HepG2 (cell line): ENCODE measurements around the gene CCDC57. TPM values are rescaled to one million over a fixed set of nuclear protein-coding genes. Genes with fewer than 3 reads are reported as not detected.
A peak's percentile ranks its signal among the peaks of the same experiment; 100 is the strongest.

Experiments used
- ADNP ChIP-seq: sonication (generic); formaldehyde crosslinking; IDR thresholded peaks from 2 replicates; pipeline ENCODE4 v1.4.0; 2020; ENCODE audit warnings: missing genetic modification reagents
- HNF1B ChIP-seq: sonication (generic); formaldehyde crosslinking; IDR thresholded peaks from 2 replicates; pipeline ENCODE4 v1.5.1; 2020; ENCODE audit warnings: mild to moderate bottlenecking, moderate library complexity, missing genetic modification reagents
- KLF6 ChIP-seq: IDR thresholded peaks from 2 replicates; pipeline ENCODE4 v1.8.0; 2016; ENCODE audit warnings: missing biosample characterization, missing genetic modification reagents
- MBNL3 ChIP-seq: fragments of 250-450 bp; sonication (Bioruptor Pico); conservative IDR thresholded peaks from 2 replicates; pipeline ENCODE4 v1.8.0; 2022; ENCODE audit warnings: mild to moderate bottlenecking, inconsistent platforms
- MTA1 ChIP-seq: sonication (generic); formaldehyde crosslinking; IDR thresholded peaks from 2 replicates; pipeline ENCODE4 v1.4.0; 2020; ENCODE audit warnings: missing genetic modification reagents, mild to moderate bottlenecking, borderline replicate concordance
- NFIC ChIP-seq: IDR thresholded peaks from 2 replicates; pipeline ENCODE4 v1.6.1; 2012; ENCODE audit warnings: mild to moderate bottlenecking, low read length, inconsistent platforms
- NR1H2 ChIP-seq: sonication (generic); formaldehyde crosslinking; IDR thresholded peaks from 2 replicates; pipeline ENCODE4 v1.8.1; 2022; ENCODE audit warnings: low read depth, missing genetic modification reagents, borderline replicate concordance
- PLSCR1 ChIP-seq: sonication (generic); formaldehyde crosslinking; IDR thresholded peaks from 2 replicates; pipeline ENCODE4 v1.5.0; 2020; ENCODE audit warnings: missing genetic modification reagents, mild to moderate bottlenecking, borderline replicate concordance
- POLR2AphosphoS2 ChIP-seq: IDR thresholded peaks from 2 replicates; pipeline ENCODE4 v1.6.1; 2011; ENCODE audit warnings: low read depth, low read length, improper control_type of control experiment
- SIN3B ChIP-seq: fragments of 150-350 bp; IDR thresholded peaks from 2 replicates; pipeline ENCODE4 v1.6.1; 2014; ENCODE audit warnings: low read length
- SOX6 ChIP-seq, 2 experiments: fragments of 450-650 bp in 1 of 2; sonication (generic) in 1 of 2; formaldehyde crosslinking in 1 of 2; IDR thresholded peaks; 2 replicates each; pipeline versions ENCODE4 v1.4.0 to v1.6.1; 2017 to 2020; ENCODE audit warnings: antibody characterized with exemption in 1 of 2, mild to moderate bottlenecking in 1 of 2, missing genetic modification reagents in 1 of 2
- ZFP90 ChIP-seq: sonication (generic); formaldehyde crosslinking; IDR thresholded peaks from 2 replicates; pipeline ENCODE4 v1.8.0; 2022; ENCODE audit warnings: missing genetic modification reagents, mild to moderate bottlenecking, inconsistent platforms, borderline replicate concordance
- ZNF251 ChIP-seq: sonication (generic); formaldehyde crosslinking; IDR thresholded peaks from 2 replicates; pipeline ENCODE4 v1.9.0; 2021; ENCODE audit warnings: mild to moderate bottlenecking, missing genetic modification reagents
- ZNF335 ChIP-seq: sonication (generic); formaldehyde crosslinking; IDR thresholded peaks from 2 replicates; pipeline ENCODE4 v1.4.0; 2020; ENCODE audit warnings: missing genetic modification reagents
- ZNF557 ChIP-seq: sonication (generic); formaldehyde crosslinking; IDR thresholded peaks from 2 replicates; pipeline ENCODE4 v1.4.0; 2020; ENCODE audit warnings: missing genetic modification reagents
- ZNF564 ChIP-seq: sonication (generic); formaldehyde crosslinking; IDR thresholded peaks from 2 replicates; pipeline ENCODE4 v1.8.1; 2023; ENCODE audit warnings: mild to moderate bottlenecking, missing genetic modification reagents
- ZNF576 ChIP-seq: sonication (generic); formaldehyde crosslinking; IDR thresholded peaks from 2 replicates; pipeline ENCODE4 v1.4.0; 2020; ENCODE audit warnings: mild to moderate bottlenecking, missing genetic modification reagents
- ZNF7 ChIP-seq: IDR thresholded peaks from 2 replicates; pipeline ENCODE4 v1.6.1; 2016; ENCODE audit warnings: missing biosample characterization, missing genetic modification reagents
- ZNF780A ChIP-seq: sonication (generic); formaldehyde crosslinking; IDR thresholded peaks from 2 replicates; pipeline ENCODE4 v1.8.0; 2022; ENCODE audit warnings: mild to moderate bottlenecking, missing genetic modification reagents, moderate library complexity
- ZNF784 ChIP-seq: sonication (generic); formaldehyde crosslinking; IDR thresholded peaks from 2 replicates; pipeline ENCODE4 v1.5.1; 2020; ENCODE audit warnings: missing genetic modification reagents, mild to moderate bottlenecking, borderline replicate concordance
- polyA plus RNA-seq, 8 experiments: library from polyadenylated mRNA; depleted of rRNA in 3 of 8; stranded (reverse) in 7 of 8; unstranded in 1 of 8; fragments of >200 nt; fragmentation: Illumina TruSeq in 4 of 8; extraction: Trizol in 4 of 8; gene quantifications; 2 replicates each; pipeline versions ENCODE4 v1.2.1 to v1.2.3, GENCODE V29; 2011 to 2016; ENCODE audit warnings: low read depth in 4 of 8, missing spikeins in 1 of 8, mixed read lengths in 1 of 8; ENCODE audit not compliant: insufficient read depth in 1 of 8
- total RNA-seq, 5 experiments: library from RNA; depleted of rRNA; stranded (reverse); fragments of >200 nt; fragmentation: Illumina TruSeq; extraction: Trizol; gene quantifications; 2 replicates each; pipeline ENCODE4 v1.2.3, GENCODE V29; 2016; ENCODE audit warnings: low read depth in 1 of 5
- TF ChIP-seq, protein P1 (sequence below): sonication (generic); formaldehyde crosslinking; IDR thresholded peaks from 2 replicates; pipeline ENCODE4 v1.4.0; 2020; ENCODE audit warnings: missing genetic modification reagents
- TF ChIP-seq, protein P2 (sequence below): sonication (generic); formaldehyde crosslinking; IDR thresholded peaks from 2 replicates; pipeline ENCODE4 v1.4.0; 2020; ENCODE audit warnings: mild to moderate bottlenecking, missing genetic modification reagents

CCDC57 gene
- total and polyA plus RNA-seq, 2 of the 13 experiments (the other 11 are each of a cell fraction or from before 2014, with no cell fraction given): 59.3 to 59.9 TPM

DNA sequence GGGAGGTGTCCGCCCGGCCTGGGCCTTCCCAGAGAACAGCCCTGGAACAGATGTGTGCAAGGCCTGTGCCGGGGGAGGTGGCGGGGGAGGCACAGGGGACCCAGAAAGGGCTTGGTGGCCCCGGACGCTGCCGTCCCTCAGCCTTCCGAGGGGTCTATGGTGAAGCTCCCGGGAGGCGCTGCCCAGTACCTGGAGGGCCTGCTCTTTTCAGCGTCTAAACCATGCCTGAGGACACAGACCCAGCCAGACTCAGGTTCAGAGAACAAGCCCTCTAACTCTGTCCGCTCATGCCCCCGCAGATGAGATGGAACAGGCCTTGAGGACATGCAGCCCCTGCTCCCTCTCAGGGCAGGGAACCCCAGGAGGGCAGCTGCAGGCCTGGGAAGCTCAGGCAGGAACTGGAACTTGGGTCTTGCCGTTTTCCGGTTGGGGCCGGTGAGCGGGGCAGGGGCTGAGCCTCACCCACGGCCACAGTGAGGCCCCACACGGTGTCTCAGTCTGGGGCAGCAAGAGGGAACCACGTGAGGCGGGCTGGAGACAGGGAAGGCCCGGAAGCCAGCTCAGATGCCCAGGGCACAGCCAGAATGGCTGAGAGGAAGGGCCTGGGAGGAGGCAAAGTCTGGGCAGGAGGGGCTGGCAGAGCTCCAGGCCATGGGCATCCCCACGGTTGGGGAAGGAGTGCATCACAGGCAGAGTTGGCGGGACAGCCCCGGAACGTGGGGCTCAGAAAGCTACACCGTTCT is 28.7 kb upstream of the CCDC57 start (continued):
- TF ChIP-seq HNF1B: peak; percentile 68
- TF ChIP-seq NR1H2: 0 out of 2 replicates have a peak, but pooled peaks have one; percentile 11
- TF ChIP-seq ZNF576 (CRISPR knock-in tag): peak; percentile 59; the same call in 1 of the 2 replicates
- TF ChIP-seq, protein P1, sequence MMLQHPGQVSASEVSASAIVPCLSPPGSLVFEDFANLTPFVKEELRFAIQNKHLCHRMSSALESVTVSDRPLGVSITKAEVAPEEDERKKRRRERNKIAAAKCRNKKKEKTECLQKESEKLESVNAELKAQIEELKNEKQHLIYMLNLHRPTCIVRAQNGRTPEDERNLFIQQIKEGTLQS (CRISPR knock-in tag): no peak
- TF ChIP-seq, protein P2, sequence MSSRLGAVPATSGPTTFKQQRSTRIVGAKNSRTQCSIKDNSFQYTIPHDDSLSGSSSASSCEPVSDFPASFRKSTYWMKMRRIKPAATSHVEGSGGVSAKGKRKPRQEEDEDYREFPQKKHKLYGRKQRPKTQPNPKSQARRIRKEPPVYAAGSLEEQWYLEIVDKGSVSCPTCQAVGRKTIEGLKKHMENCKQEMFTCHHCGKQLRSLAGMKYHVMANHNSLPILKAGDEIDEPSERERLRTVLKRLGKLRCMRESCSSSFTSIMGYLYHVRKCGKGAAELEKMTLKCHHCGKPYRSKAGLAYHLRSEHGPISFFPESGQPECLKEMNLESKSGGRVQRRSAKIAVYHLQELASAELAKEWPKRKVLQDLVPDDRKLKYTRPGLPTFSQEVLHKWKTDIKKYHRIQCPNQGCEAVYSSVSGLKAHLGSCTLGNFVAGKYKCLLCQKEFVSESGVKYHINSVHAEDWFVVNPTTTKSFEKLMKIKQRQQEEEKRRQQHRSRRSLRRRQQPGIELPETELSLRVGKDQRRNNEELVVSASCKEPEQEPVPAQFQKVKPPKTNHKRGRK: no peak
- TF ChIP-seq PLSCR1 (CRISPR knock-in tag): 0 out of 2 replicates have a peak, but pooled peaks have one; percentile 87
- TF ChIP-seq SIN3B: no peak
- no peak for TF ChIP-seq ZFP90
- TF ChIP-seq NFIC: no peak
- TF ChIP-seq ZNF780A (CRISPR knock-in tag): peak; percentile 43; the same call in 1 of the 2 replicates
- TF ChIP-seq ZNF7 (CRISPR knock-in tag): peak; percentile 10; the same call in 1 of the 2 replicates
- TF ChIP-seq ZNF784 (CRISPR knock-in tag): peak; percentile 90; the same call in 1 of the 2 replicates
- TF ChIP-seq ADNP (CRISPR knock-in tag): no peak
- no peak; the same call in 1 of the 2 replicates for TF ChIP-seq ZNF564 (CRISPR knock-in tag)
- no peak for TF ChIP-seq ZNF251 (CRISPR knock-in tag)
- TF ChIP-seq ZNF557 (CRISPR knock-in tag): peak; percentile 79; the same call in 1 of the 2 replicates
- peak; percentile 84 for TF ChIP-seq POLR2AphosphoS2
- TF ChIP-seq MTA1 (CRISPR knock-in tag): no peak; the same call in 1 of the 2 replicates
- no peak for TF ChIP-seq SOX6 (IDR thresholded peaks at IDR 0.05)
- peak; percentile 50 for TF ChIP-seq SOX6 (CRISPR knock-in tag; IDR thresholded peaks at IDR 0.05)
- no peak for TF ChIP-seq KLF6 (CRISPR knock-in tag)
- TF ChIP-seq ZNF335: no peak; the same call in none of the 2 replicates
- no peak for TF ChIP-seq MBNL3 (CRISPR knock-in tag)
